Right atrium auricular region (tissue), 2 donors: ENCODE data around the gene GTF3C5. TPM values are rescaled to one million over a fixed set of nuclear protein-coding genes. Genes with fewer than 3 reads are reported as not detected.

Source experiments
- DNase-seq: peaks from one replicate; pipeline ENCODE4 v3.0.0-alpha.2; 2019; ENCODE audit warnings: low spot score
- H3K27ac ChIP-seq, 2 donors: fragments of 200-600 bp; sonication (generic); 1 replicate in 1 of 2; 2 replicates in 1 of 2; pipeline ENCODE4 v1.5.1; 2016 to 2019
- H3K27me3 ChIP-seq, 2 donors: fragments of 200-600 bp; sonication (generic); one replicate each; pipeline versions ENCODE4 v1.5.1 to v1.6.0; 2017 to 2019
- H3K36me3 ChIP-seq: fragments of 200-600 bp; sonication (generic); one replicate; pipeline ENCODE4 v1.5.1; 2016
- H3K4me1 ChIP-seq, 2 donors: fragments of 200-600 bp; sonication (generic); one replicate each; pipeline versions ENCODE4 v1.5.1 to v1.6.0; 2017 to 2019
- H3K4me3 ChIP-seq, 2 donors: fragments of 200-600 bp; sonication (generic); 1 replicate in 1 of 2; 2 replicates in 1 of 2; pipeline ENCODE4 v1.5.1; 2017 to 2019; ENCODE audit warnings: mild to moderate bottlenecking in 1 of 2, moderate library complexity in 1 of 2
- H3K9me3 ChIP-seq, 2 donors: fragments of 200-600 bp; sonication (generic); one replicate each; pipeline ENCODE4 v1.5.1; 2019
- total RNA-seq, 2 donors: library from RNA; depleted of rRNA; stranded (reverse); fragments of >200 nt; gene quantifications; one replicate each; pipeline ENCODE4 v1.1.0, GENCODE V29; 2016
- TF ChIP-seq, protein P1 (sequence below), 2 donors: fragments of 200-600 bp; sonication (generic); IDR thresholded peaks; one replicate each; pipeline ENCODE4 v1.5.1; 2019; ENCODE audit warnings: antibody characterized with exemption in 2 of 2

GTF3C5 gene
- total RNA-seq, 2 donors from 2014 or later, result 30.5 to 31.1 TPM

DNA sequence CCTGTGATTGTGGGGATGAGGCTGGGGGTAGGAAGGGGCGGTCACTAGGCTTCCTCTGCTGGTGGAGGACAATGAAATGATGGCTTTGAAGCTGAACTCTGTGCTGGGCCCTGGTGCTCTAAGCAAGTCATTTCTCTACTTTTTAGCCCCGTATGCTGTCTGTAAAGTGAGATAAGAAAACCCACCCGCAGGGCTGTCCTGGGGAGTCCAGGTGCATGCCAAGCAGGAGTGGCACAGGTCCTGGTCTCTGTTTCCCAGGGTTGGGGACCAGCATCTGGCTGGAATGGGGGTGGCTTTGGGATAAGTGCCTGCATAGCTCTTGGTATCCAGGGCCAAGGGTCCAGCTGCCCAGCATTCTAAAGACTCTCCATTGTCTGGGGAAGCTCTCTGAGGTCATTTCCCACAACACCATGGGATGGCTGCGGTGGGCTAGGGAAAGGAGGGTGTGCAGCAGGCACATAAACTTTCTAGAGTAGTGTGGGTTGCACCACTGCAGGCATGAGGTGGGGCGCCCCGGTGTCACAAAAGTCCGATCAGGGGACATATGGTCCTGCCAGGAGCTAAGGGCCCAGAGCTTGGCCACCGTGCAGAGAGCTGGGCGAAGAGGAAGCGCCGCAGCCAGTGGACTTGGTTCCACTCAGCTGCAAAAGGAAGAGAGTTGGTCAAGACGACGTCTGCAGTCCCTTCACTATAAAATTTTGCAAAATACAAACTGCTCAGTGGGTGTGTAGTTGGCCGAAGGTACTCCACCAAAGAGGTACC lies 25.6 kb upstream of the GTF3C5 start:
- TF ChIP-seq, protein P1, sequence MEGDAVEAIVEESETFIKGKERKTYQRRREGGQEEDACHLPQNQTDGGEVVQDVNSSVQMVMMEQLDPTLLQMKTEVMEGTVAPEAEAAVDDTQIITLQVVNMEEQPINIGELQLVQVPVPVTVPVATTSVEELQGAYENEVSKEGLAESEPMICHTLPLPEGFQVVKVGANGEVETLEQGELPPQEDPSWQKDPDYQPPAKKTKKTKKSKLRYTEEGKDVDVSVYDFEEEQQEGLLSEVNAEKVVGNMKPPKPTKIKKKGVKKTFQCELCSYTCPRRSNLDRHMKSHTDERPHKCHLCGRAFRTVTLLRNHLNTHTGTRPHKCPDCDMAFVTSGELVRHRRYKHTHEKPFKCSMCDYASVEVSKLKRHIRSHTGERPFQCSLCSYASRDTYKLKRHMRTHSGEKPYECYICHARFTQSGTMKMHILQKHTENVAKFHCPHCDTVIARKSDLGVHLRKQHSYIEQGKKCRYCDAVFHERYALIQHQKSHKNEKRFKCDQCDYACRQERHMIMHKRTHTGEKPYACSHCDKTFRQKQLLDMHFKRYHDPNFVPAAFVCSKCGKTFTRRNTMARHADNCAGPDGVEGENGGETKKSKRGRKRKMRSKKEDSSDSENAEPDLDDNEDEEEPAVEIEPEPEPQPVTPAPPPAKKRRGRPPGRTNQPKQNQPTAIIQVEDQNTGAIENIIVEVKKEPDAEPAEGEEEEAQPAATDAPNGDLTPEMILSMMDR (IDR thresholded peaks at IDR 0.05), result no peak
- Histone ChIP-seq H3K36me3 (no peaks in the 10 kb centered on the region), H3K4me3 (no peak overlapping the region), H3K27ac (no peak overlapping the region), H3K4me1 (no peaks in the 10 kb centered on the region), H3K27me3 (no peaks in the 10 kb centered on the region), H3K9me3 (no peaks in the 10 kb centered on the region)
- no peak for DNase-seq

DNA sequence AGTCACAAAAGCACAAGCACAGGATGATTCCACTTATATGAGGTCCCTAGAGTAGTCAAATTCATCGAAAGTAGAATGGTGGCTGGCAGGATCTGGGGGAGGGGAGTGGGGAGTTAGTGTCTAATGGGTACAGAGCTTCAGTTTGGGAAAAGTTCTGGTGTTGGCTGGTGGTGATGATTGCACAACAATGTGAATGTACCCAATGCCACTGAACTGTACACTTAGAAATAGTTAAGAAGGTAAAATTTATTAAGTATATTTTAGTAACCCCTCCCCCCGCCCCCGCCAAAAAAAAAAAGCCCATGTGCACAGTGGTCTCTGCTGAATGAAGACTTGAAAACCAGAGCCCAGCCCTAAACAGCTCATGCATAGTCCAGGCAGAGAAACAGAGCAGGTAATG lies 24.8 kb upstream of the GTF3C5 start:
- no peak overlapping the region for H3K27ac ChIP-seq
- H3K9me3 ChIP-seq, result peaks cover 0 to 7% of the 10 kb centered on the region in 2 donors
- TF ChIP-seq, protein P1 (IDR thresholded peaks at IDR 0.05), result no peak
- H3K4me3 ChIP-seq, result no peak overlapping the region
- no peaks in the 10 kb centered on the region for H3K4me1 ChIP-seq
- DNase-seq, result no peak
- H3K27me3 ChIP-seq, result no peaks in the 10 kb centered on the region
- H3K36me3 ChIP-seq, result no peaks in the 10 kb centered on the region

DNA sequence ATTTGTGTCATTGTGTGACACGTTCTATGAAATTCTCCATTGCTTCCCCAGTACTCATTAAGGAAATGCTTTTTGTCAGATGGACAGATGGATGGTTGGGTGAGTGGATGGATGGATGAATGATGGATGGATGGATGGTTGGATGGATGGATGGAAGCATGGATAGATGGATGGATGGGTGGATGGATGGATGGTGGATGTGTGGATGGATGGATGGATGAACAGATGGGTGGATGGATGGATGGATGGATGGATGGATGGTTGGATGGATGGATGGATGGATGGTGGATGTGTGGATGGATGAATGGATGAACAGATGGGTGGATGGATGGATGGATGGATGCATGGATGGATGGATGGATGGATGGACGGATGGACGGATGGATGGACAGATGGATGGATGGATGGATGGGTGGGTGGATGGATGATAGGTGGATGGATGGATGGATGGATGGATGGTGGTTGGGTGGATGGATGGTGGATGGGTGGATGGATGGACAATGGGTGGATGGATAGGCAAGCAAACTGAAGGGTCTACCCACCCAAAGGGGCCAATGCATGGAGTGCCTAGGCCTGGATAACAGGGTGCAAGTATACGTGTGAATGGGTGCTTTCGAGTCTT lies 24.0 kb upstream of the GTF3C5 start:
- peaks cover 0 to 8% of the 10 kb centered on the region in 2 donors for H3K9me3 ChIP-seq

GRCh38 chr9:133008406-133008805 lies 22.4 kb upstream of the GTF3C5 start:
- Histone ChIP-seq H3K27me3 (no peaks in the 10 kb centered on the region), H3K27ac (no peak overlapping the region), H3K4me1 (no peaks in the 10 kb centered on the region), H3K36me3 (no peaks in the 10 kb centered on the region), H3K9me3 (peaks cover 0 to 8% of the 10 kb centered on the region in 2 donors), H3K4me3 (no peak overlapping the region)
- TF ChIP-seq, protein P1 (IDR thresholded peaks at IDR 0.05), result no peak
- no peak for DNase-seq

More for the DNA sequence above, 24.0 kb upstream of the GTF3C5 start:
- H3K4me3 ChIP-seq, result no peak overlapping the region
- no peaks in the 10 kb centered on the region for H3K27me3 ChIP-seq
- no peaks in the 10 kb centered on the region for H3K36me3 ChIP-seq
- TF ChIP-seq, protein P1 (IDR thresholded peaks at IDR 0.05), result no peak
- DNase-seq, result no peak
- no peak overlapping the region for H3K27ac ChIP-seq
- no peaks in the 10 kb centered on the region for H3K4me1 ChIP-seq

- Histone ChIP-seq H3K27ac (no peak overlapping the region), H3K27me3 (no peaks in the 10 kb centered on the region), H3K36me3 (no peaks in the 10 kb centered on the region), H3K4me3 (no peak overlapping the region), H3K9me3 (peaks cover 0 to 8% of the 10 kb centered on the region in 2 donors), H3K4me1 (no peaks in the 10 kb centered on the region)
- DNase-seq, result no peak
- TF ChIP-seq, protein P1 (IDR thresholded peaks at IDR 0.05), result no peak
These were observed 22.0 kb upstream of the GTF3C5 start for GRCh38 chr9:133008824-133009223.
